ENCODE results near the gene SLC9A9.
A peak's percentile ranks its signal among the peaks of the same experiment; 100 is the strongest.

SLC9A9 gene

DNA sequence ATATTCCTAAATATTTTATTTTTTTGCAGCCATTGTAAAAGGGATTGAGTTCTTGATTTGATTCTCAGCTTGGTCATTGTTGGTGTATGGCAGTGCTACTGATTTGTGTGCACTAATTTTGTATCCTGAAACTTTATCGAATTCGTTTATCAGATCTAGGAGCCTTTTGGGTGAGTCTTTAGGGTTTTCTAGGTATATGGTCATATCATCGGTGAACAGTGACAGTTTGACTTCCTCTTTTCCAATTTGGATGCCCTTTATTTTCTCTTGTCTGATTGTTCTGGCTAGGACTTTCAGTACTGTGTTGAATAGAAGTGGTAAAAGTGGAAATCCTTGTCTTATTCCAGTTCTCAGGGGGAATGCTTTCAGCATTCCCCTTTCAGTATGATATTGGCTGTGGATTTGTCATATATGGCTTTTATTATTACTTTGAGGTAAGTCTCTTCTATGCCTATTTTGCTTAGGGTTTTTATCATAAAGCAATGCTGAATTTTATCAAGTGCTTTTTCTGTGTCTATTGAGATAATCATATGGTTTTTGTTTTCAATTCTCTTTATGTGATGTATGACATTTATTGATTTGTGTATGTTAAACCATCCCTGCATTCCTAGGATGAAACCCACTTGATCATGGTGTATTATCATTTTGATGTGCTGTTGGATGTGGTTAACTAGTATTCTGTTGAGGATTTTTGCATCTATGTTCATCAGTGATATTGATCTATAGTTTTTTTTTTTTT is 11.4 kb upstream of the SLC9A9 start:
- TF ChIP-seq, protein P1, sequence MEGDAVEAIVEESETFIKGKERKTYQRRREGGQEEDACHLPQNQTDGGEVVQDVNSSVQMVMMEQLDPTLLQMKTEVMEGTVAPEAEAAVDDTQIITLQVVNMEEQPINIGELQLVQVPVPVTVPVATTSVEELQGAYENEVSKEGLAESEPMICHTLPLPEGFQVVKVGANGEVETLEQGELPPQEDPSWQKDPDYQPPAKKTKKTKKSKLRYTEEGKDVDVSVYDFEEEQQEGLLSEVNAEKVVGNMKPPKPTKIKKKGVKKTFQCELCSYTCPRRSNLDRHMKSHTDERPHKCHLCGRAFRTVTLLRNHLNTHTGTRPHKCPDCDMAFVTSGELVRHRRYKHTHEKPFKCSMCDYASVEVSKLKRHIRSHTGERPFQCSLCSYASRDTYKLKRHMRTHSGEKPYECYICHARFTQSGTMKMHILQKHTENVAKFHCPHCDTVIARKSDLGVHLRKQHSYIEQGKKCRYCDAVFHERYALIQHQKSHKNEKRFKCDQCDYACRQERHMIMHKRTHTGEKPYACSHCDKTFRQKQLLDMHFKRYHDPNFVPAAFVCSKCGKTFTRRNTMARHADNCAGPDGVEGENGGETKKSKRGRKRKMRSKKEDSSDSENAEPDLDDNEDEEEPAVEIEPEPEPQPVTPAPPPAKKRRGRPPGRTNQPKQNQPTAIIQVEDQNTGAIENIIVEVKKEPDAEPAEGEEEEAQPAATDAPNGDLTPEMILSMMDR (IDR thresholded peaks at IDR 0.05), result no peak
- DNase-seq (ENCODE audit: low spot score), result no peak
- Histone ChIP-seq H3K4me3 (no peak overlapping the region), H3K27ac (no peak overlapping the region)

GRCh38 chr3:143856252-143856970 is 8.1 kb upstream of the SLC9A9 start:
- no peak for DNase-seq (ENCODE audit: low spot score)
- Histone ChIP-seq H3K4me3 (no peak overlapping the region), H3K27ac (no peak overlapping the region)
- TF ChIP-seq, protein P1 (IDR thresholded peaks at IDR 0.05), result no peak

DNA sequence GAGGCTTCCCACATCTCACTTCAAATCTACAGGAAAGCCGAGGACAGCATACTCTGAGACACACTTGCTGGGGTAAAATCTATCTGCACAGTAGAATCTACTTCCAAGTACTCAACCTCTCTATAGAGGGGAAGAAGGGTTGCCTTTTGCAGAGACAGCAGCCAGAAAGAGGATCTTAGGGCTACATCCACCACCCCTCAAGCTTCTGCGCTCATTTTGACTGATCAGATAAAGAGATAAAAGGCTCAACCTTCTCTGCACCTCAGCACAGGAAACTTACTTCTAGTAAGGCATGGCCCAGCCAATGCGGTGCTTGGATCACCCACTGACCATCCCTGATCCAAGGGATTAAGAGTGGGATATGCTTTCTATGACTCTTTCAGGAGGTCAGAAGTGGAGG is 6.9 kb upstream of the SLC9A9 start:
- TF ChIP-seq, protein P1 (IDR thresholded peaks at IDR 0.05), result no peak
- no peak overlapping the region for H3K4me3 ChIP-seq
- no peak for DNase-seq (ENCODE audit: low spot score)
- H3K27ac ChIP-seq, result no peak overlapping the region

GRCh38 chr3:143851331-143852017 is 3.2 kb upstream of the SLC9A9 start:
- Histone ChIP-seq H3K27ac (no peak overlapping the region), H3K4me3 (no peak overlapping the region)
- DNase-seq (ENCODE audit: low spot score), result no peak
- TF ChIP-seq, protein P1 (IDR thresholded peaks at IDR 0.05), result no peak

- TF ChIP-seq, protein P1 (IDR thresholded peaks at IDR 0.05), result no peak
- no peak for DNase-seq (ENCODE audit: low spot score)
- H3K4me3 ChIP-seq, result no peak overlapping the region
- no peak overlapping the region for H3K27ac ChIP-seq
Measured at GRCh38 chr3:143850877-143851276, 2.6 kb upstream of the SLC9A9 start.

DNA sequence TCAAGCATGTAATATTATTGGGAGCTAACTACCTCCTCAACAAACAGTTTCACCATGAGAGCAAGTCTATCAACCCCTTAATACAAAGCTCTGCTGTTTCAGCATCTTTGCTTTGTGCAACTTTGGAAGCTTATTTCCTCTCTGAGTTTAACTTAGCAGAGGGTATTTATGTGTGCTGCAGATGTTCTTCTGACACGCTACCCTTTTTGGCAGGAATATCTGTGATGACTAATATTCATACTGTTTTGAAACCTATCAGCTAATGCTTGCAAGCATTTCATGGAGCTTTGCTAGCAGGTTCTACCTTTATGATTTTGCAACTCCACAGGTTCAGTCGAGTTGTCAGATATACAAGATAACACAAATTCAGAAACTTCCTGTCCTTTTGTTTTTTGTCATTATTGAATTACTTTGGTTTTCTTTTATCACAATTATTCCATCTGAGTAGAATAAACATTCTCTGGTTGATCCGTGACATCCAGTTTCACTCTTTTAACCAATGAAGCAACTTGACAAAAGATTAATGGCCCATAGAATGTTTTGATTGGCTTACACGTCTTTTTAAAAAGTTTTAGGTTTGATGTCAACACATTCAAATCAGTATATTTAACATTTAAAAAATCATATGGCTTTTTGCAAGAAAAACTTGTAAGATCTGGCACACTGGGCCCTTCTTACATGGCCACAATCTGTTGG is 1.7 kb upstream of the SLC9A9 start:
- no peak for DNase-seq (ENCODE audit: low spot score)
- H3K27ac ChIP-seq, result peak overlapping the region in 1 of 2 donors; percentile 28
- TF ChIP-seq, protein P1 (IDR thresholded peaks at IDR 0.05), result no peak

More for the DNA sequence above, 1.7 kb upstream of the SLC9A9 start:
- H3K4me3 ChIP-seq, result peak overlapping the region; percentile 4

Data from coronary artery (tissue), 2 donors.